Caki2 (cell line): ENCODE results near the gene CTDSPL. TPM values are rescaled to one million over a fixed set of nuclear protein-coding genes. Genes with fewer than 3 reads are reported as not detected.
"Not testable (repeated sequence)": the region's sequence is repeated elsewhere in the genome, so short reads cannot be mapped to it uniquely, and the experiment has no call there.

Source experiments
- DNase-seq: peaks from one replicate; pipeline ENCODE4 v3.0.0-alpha.2; 2015; ENCODE audit warnings: low read depth
- in situ Hi-C: cut with HindIII; loops from 2 replicates; pipeline ENCODE4 v1.10.0; 2016; ENCODE audit warnings: low sequenced_read_pairs, low pct_unique_long_range_greater_than_20kb, mixed read lengths
- total RNA-seq: library from RNA; depleted of rRNA; stranded (reverse); fragments of >200 nt; shearing (Covaris generic); gene quantifications from 2 replicates; pipeline ENCODE4 v1.2.3, GENCODE V29; 2014; ENCODE audit warnings: low replicate concordance; rRNA removed

The CTDSPL gene
- total RNA-seq, 1 experiment from 2014 or later = 36.4 TPM

DNA sequence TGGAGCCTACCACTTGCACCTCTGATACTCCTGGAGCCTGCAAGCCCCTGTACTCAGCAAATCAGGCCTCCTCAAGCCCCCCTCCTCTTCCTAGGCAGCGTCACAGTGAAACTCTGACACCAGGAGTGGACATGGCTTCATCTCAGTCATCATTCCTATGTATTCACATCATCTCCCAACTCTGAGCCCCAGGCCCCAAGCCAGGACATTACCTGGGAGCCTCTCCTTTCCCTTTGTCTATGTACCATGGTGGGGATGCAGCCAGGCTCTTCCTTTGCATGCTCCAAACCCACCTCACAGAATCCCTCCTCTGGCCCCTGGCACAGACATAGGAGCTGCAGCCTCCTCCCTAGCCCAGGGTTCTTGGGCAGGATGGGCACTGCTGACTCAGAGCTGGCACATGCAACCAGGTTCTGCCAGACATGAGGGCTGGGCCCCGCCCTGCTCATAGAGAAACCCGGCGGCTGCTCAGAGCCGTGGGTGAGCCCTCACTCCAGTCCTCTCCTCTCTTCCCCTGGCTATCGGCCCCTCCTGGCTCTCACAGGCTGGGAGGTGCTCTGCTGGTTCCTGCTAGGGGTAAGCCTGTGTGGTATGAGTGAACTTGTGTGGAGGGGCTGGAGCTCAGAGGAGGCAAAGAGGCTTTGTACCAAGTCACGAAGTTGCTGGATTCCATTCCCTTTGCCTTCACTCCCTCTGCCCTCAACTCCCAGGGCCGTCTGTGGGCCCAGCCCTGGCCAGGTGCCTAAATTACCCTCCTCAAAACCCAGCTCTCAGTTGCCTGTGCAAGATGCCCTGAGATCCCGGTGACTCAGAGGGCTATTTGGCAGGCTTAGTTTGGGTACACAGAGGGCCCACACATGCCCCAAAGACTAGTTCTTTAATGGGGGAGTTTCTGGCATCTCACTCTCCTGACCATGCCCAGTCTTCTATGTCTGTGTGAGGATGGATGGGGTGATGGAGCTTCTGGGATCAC, 169.6 kb downstream of the CTDSPL start:
- in situ Hi-C loops = no loop called here
- DNase-seq = peak; percentile 35

DNA sequence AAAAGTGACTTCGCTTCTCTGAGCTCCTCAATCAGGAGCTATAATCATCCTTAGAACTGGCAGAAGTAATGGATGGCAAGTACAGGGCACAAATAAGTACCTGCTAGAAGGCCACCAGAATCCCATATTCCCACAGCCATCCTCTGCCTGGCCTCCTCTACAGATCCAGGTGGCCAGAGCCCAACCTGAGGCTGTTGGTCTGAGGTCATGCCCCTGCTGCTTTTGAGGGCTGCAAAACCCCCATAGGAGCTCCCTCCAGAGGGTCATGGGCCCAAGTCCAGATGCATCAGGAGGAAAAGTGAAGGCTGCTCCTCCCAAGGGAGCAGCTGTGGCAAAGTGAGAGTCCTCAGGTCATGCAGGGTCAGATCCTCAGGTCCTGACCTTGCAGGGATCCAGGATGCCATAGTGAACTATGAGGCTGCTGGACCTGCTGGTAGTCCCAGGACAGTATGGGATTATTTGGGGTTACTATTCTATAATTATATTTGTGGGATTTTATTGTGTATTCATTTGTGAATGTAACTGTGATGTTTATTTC, 170.7 kb downstream of the CTDSPL start:
- DNase-seq = no peak
- in situ Hi-C loops = no loop called here

DNA sequence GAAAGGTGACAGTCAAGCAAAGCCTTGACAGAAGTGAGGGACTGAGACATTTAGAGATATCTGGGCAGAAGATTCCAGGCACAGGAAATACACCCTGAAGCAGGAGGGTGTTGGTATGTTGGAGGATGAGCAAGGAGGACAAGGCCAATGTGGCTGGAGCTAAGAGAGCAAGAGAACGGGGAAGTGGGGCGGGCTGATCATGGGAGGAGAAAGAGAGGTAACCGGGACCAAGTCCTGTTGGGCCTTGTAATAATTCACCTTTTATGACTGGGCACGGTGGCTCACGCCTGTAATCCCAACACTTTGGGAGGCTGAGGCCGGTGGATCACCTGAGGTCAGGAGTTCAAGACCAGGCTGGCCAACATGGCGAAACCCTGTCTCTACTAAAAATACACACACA, 171.9 kb downstream of the CTDSPL start:
- in situ Hi-C loops, DNase-seq: not testable (repeated sequence)

Other genes with a start within 250 kb of the CTDSPL start
- 0.84 and 1.2 TPM in 2 replicates for gene VILL, start 128.9 kb downstream of the CTDSPL start, total RNA-seq
- 1.7 and 9.1 TPM in 2 replicates for gene PLCD1, start 167.8 kb downstream of the CTDSPL start, total RNA-seq
- not detected in 2 replicates for gene DLEC1, start 177.3 kb downstream of the CTDSPL start, total RNA-seq